ENCODE data around the gene COL4A1. TPM values are rescaled to one million over a fixed set of nuclear protein-coding genes. Genes with fewer than 3 reads are reported as not detected.
"Not testable (repeated sequence)": the region's sequence is repeated elsewhere in the genome, so short reads cannot be mapped to it uniquely, and the experiment has no call there.

Gene COL4A1
- polyA plus RNA-seq, 4 donors: 3.1 to 85.7 (median 32.2) TPM

DNA sequence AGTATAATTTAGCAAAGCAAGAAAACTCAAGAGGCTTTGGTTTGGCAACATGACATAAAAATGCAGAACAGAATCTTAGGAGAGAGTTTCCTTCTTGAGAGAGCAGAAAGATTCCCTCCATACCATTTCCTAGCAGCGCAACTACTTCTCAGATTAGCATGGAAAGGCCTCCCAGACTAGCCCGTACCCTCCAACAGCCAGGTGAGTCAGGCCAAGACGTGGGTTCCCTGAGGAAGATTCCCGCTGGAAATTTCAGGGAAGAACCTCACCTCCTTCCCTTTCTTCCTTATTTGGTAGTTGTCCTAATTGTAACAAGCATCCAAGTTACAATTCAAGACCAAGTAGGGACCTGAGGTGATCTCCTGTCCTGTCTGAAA, 12.4 kb upstream of the COL4A1 start:
- peaks cover 0 to 2% of the 10 kb centered on the region in 2 donors for H3K9me3 ChIP-seq (ENCODE audit: control insufficient read depth in 2 of 2, insufficient read depth in 1 of 2, low read depth in 1 of 2, low read length in 1 of 2)
- FAIRE-seq: no peak
- peaks cover 0 to 4% (median 0%) of the 10 kb centered on the region in 3 donors for H3K4me1 ChIP-seq (ENCODE audit: control insufficient read depth in 3 of 3, insufficient read depth in 2 of 3, low read depth in 1 of 3, low read length in 2 of 3)
- no peaks in the 10 kb centered on the region for H3K27me3 ChIP-seq (ENCODE audit: control insufficient read depth in 3 of 3, insufficient read depth in 3 of 3, low read length in 3 of 3)
- DNase-seq: no peak
- H3K36me3 ChIP-seq (ENCODE audit: control insufficient read depth in 3 of 3, insufficient read depth in 2 of 3, low read depth in 1 of 3, low read length in 3 of 3): peaks cover 0 to 32% (median 0%) of the 10 kb centered on the region in 3 donors
- H3K4me3 ChIP-seq (ENCODE audit: low read depth in 1 of 3, low read length in 3 of 3): no peak overlapping the region
- peak overlapping the region in 1 of 3 donors; percentile 1 for H3K27ac ChIP-seq (ENCODE audit: low read depth in 1 of 3, low read length in 2 of 3)
- 65 to 73% (median 73%) methylated on average over 4 of the region's 4 CpGs for WGBS, 3 donors

DNA sequence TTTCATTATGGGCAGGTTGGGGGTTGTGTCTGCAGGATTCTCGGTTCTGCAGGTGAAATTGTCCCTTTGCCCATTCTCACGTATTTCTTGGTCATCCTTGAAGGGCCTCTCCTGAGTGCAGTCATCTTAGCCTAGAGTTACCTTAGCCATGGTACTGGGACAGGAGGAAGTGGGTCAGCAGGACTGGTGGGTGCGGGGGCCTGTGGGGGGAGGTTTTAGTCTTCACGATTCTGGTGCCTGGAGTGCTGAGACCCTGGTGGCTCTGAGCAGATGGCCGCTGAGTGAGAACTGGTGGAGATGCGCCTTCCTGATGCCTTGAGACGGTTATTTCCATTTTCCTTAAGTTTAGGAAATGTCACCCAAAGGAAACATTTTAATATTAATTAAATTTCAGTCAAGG, 12.0 kb upstream of the COL4A1 start:
- Histone ChIP-seq H3K4me3 (ENCODE audit: low read depth in 1 of 3, low read length in 3 of 3) (no peak overlapping the region), H3K4me1 (ENCODE audit: control insufficient read depth in 3 of 3, insufficient read depth in 2 of 3, low read depth in 1 of 3, low read length in 2 of 3) (peaks cover 0 to 4% (median 0%) of the 10 kb centered on the region in 3 donors), H3K27me3 (ENCODE audit: control insufficient read depth in 3 of 3, insufficient read depth in 3 of 3, low read length in 3 of 3) (no peaks in the 10 kb centered on the region), H3K36me3 (ENCODE audit: control insufficient read depth in 3 of 3, insufficient read depth in 2 of 3, low read depth in 1 of 3, low read length in 3 of 3) (peaks cover 0 to 36% (median 0%) of the 10 kb centered on the region in 3 donors), H3K9me3 (ENCODE audit: control insufficient read depth in 2 of 2, insufficient read depth in 1 of 2, low read depth in 1 of 2, low read length in 1 of 2) (peaks cover 0 to 2% of the 10 kb centered on the region in 2 donors), H3K27ac (ENCODE audit: low read depth in 1 of 3, low read length in 2 of 3) (peak overlapping the region in 1 of 3 donors; percentile 52)
- DNase-seq (no peak), FAIRE-seq (no peak)
- 68 to 76% (median 75%) methylated on average over 7 of the region's 7 CpGs for WGBS, 3 donors

DNA sequence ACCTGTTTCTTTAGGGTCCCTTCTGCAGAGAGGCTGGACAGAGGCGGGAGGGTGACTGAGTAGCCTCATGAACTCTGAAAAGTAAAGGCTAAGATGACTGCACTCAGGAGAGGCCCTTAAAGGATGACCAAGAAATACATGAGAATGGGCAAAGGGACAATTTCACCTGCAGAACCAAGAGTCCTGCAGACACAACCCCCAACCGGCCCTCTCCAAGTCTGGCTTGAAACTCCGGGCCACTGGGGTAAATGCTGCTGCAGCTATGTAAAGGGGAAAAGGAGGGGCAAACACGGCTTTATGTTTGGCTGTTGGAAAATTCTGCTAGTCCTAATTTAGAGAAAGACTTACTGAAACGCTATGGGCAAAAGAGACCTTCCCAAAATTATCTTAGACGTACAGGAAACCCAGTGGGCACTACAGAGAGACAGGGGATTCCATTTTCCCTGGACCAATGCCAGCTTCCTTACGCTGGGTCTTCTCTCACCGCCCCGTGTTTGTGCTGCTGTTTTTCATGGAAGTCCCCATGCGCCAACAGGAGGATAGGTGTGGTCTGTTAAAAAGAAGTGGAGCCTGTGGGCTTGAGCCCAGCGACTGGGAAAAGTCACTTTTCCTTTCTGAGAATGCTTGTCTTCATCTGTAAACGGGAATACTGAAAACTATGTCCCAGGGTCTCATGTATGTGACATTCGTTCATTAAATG, 10.7 kb upstream of the COL4A1 start:
- Histone ChIP-seq H3K4me1 (ENCODE audit: control insufficient read depth in 3 of 3, insufficient read depth in 2 of 3, low read depth in 1 of 3, low read length in 2 of 3) (no peaks in the 10 kb centered on the region), H3K9me3 (ENCODE audit: control insufficient read depth in 2 of 2, insufficient read depth in 1 of 2, low read depth in 1 of 2, low read length in 1 of 2) (peaks cover 0 to 2% of the 10 kb centered on the region in 2 donors), H3K4me3 (ENCODE audit: low read depth in 1 of 3, low read length in 3 of 3) (no peak overlapping the region), H3K27ac (ENCODE audit: low read depth in 1 of 3, low read length in 2 of 3) (no peak overlapping the region), H3K36me3 (ENCODE audit: control insufficient read depth in 3 of 3, insufficient read depth in 2 of 3, low read depth in 1 of 3, low read length in 3 of 3) (peaks cover 0 to 34% (median 0%) of the 10 kb centered on the region in 3 donors), H3K27me3 (ENCODE audit: control insufficient read depth in 3 of 3, insufficient read depth in 3 of 3, low read length in 3 of 3) (no peaks in the 10 kb centered on the region)
- 75 to 76% (median 76%) methylated on average over 13 of the region's 13 CpGs for WGBS, 3 donors
- no peak for FAIRE-seq
- DNase-seq: no peak

DNA sequence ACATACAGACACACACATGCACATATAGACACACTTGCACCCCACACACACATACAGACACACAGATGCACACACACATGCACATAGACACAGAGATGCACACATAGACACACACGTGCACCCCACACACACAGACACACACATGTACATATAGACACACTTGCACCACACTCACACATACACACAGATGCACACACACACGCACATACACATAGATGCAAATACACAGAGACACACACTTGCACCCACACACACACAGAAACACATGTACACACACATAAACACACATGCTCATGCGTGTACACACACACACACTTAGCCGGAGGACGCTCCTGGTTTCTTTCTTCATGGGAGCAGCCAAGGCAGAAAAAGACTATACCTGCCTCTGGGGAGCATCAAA, 10.1 kb upstream of the COL4A1 start:
- FAIRE-seq: no peak
- Histone ChIP-seq H3K27ac (ENCODE audit: low read depth in 1 of 3, low read length in 2 of 3) (no peak overlapping the region), H3K27me3 (ENCODE audit: control insufficient read depth in 3 of 3, insufficient read depth in 3 of 3, low read length in 3 of 3) (no peaks in the 10 kb centered on the region), H3K36me3 (ENCODE audit: control insufficient read depth in 3 of 3, insufficient read depth in 2 of 3, low read depth in 1 of 3, low read length in 3 of 3) (peaks cover 0 to 34% (median 0%) of the 10 kb centered on the region in 3 donors), H3K4me3 (ENCODE audit: low read depth in 1 of 3, low read length in 3 of 3) (no peak overlapping the region), H3K9me3 (ENCODE audit: control insufficient read depth in 2 of 2, insufficient read depth in 1 of 2, low read depth in 1 of 2, low read length in 1 of 2) (peaks cover 0 to 2% of the 10 kb centered on the region in 2 donors), H3K4me1 (ENCODE audit: control insufficient read depth in 3 of 3, insufficient read depth in 2 of 3, low read depth in 1 of 3, low read length in 2 of 3) (peaks cover 0 to 3% (median 0%) of the 10 kb centered on the region in 3 donors)
- no peak for DNase-seq
- 85 to 90% (median 89%) methylated on average over 5 of the region's 5 CpGs for WGBS, 3 donors

DNA sequence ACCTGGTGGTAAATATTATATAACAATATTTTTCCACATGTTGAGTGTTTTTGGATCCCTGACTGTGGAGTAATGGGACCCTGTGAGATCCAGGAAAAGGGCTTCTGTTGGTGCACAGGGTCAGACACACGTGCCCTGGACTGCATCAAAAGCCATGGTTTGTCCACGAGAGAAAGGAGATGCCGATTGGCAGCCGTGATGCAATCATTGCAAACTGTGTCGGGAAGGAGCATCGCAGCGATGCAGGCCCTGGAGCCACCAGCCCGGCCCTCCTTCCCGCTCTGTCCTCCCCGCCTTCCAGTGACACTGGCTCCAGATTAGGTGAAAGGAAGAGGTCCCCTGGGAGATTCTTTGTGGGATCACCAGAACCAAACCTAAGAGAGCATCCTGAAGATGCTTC, 9.2 kb upstream of the COL4A1 start:
- no peaks in the 10 kb centered on the region for H3K9me3 ChIP-seq (ENCODE audit: control insufficient read depth in 2 of 2, insufficient read depth in 1 of 2, low read depth in 1 of 2, low read length in 1 of 2)
- peaks cover 0 to 43% (median 0%) of the 10 kb centered on the region in 3 donors for H3K36me3 ChIP-seq (ENCODE audit: control insufficient read depth in 3 of 3, insufficient read depth in 2 of 3, low read depth in 1 of 3, low read length in 3 of 3)
- DNase-seq (no peak), FAIRE-seq (no peak)
- peaks cover 0 to 12% (median 0%) of the 10 kb centered on the region in 3 donors for H3K4me1 ChIP-seq (ENCODE audit: control insufficient read depth in 3 of 3, insufficient read depth in 2 of 3, low read depth in 1 of 3, low read length in 2 of 3)
- peak overlapping the region in 1 of 3 donors; percentile 11 for H3K27ac ChIP-seq (ENCODE audit: low read depth in 1 of 3, low read length in 2 of 3)
- H3K27me3 ChIP-seq (ENCODE audit: control insufficient read depth in 3 of 3, insufficient read depth in 3 of 3, low read length in 3 of 3): no peaks in the 10 kb centered on the region
- no peak overlapping the region for H3K4me3 ChIP-seq (ENCODE audit: low read depth in 1 of 3, low read length in 3 of 3)
- 85 to 87% (median 86%) methylated on average over 10 of the region's 10 CpGs for WGBS, 3 donors

DNA sequence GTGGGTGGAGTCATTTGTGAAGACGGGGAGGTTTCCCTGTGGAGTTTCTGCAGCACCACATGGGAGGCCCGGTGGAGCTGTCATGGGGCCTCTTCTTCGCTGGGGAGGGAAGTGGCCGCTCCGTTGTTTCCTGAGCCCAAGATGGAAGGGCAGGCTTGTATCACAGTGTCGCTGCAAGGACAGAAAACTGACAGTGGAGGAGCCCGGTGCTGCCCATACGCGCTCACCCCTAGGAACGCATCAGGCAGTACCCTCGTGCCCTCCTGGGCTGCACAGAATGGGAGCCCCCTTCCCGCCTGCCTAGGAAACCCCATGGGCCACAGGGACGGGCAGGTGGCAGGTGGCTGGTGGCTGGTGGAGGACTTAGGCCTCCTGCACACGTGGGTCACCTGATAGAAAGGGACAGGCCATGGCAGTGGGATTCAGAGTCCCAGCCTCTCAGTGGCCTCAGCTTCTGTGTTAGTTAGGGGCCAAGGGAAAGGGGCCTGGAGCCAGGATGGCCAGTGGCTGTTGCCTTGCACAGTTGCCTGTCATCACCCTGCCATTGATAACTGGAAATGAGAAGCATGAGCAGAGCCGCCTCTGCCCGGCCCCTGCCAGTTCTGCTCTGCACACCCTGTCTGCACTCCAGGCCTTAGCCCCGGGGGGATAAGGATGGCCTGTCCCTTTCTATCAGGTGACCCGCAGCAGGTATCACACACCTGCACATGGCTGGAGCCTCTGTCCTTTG, 7.7 kb upstream of the COL4A1 start:
- H3K9me3 ChIP-seq (ENCODE audit: control insufficient read depth in 2 of 2, insufficient read depth in 1 of 2, low read depth in 1 of 2, low read length in 1 of 2): no peaks in the 10 kb centered on the region
- no peak overlapping the region for H3K27ac ChIP-seq (ENCODE audit: low read depth in 1 of 3, low read length in 2 of 3)
- FAIRE-seq (no peak), DNase-seq (no peak)
- no peak overlapping the region for H3K4me3 ChIP-seq (ENCODE audit: low read depth in 1 of 3, low read length in 3 of 3)
- no peaks in the 10 kb centered on the region for H3K27me3 ChIP-seq (ENCODE audit: control insufficient read depth in 3 of 3, insufficient read depth in 3 of 3, low read length in 3 of 3)
- H3K36me3 ChIP-seq (ENCODE audit: control insufficient read depth in 3 of 3, insufficient read depth in 2 of 3, low read depth in 1 of 3, low read length in 3 of 3): peaks cover 0 to 52% (median 0%) of the 10 kb centered on the region in 3 donors
- H3K4me1 ChIP-seq (ENCODE audit: control insufficient read depth in 3 of 3, insufficient read depth in 2 of 3, low read depth in 1 of 3, low read length in 2 of 3): peaks cover 0 to 26% (median 0%) of the 10 kb centered on the region in 3 donors
- 81 to 83% (median 81%) methylated on average over 18 of the region's 18 CpGs for WGBS, 3 donors

DNA sequence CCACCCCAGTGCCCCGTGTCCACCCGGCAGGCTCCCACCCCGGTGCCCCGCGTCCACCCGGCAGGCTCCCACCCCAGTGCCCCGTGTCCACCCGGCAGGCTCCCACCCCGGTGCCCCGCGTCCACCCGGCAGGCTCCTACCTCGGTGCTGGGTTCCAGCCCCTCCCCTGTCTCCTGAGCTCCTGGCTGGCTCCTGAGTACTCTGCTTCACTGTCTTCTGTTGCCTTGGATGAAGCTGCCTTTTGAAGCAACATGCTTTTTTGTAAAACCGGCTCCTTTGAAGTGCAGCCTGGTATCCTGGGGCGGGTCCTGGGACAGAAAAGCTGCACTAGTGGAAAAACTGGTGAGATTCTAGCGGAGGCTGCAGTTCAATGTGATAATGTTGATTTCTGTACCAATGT, 6.8 kb upstream of the COL4A1 start:
- WGBS, 3 donors: 62 to 72% (median 67%) methylated on average over 5 to 10 of the region's 16 CpGs
- not testable (repeated sequence) for H3K27ac ChIP-seq (ENCODE audit: low read depth in 1 of 3, low read length in 2 of 3)
- H3K4me1 ChIP-seq (ENCODE audit: control insufficient read depth in 3 of 3, insufficient read depth in 2 of 3, low read depth in 1 of 3, low read length in 2 of 3): peaks cover 0 to 32% (median 0%) of the 10 kb centered on the region in 3 donors

DNA sequence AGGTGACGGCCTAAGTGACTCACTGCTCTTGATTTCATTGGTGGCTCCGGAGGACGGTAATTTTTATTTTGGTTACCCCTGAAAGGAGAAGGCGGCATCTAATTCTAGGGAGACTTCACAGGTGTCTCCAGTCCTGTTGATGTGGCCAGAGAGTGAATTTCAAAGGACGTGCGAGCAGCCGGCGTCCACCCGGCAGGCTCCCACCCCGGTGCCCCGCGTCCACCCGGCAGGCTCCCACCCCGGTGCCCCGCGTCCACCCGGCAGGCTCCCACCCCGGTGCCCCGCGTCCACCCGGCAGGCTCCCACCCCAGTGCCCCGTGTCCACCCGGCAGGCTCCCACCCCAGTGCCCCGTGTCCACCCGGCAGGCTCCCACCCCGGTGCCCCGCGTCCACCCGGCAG, 6.3 kb upstream of the COL4A1 start:
- not testable (repeated sequence) for H3K9me3 ChIP-seq (ENCODE audit: control insufficient read depth in 2 of 2, insufficient read depth in 1 of 2, low read depth in 1 of 2, low read length in 1 of 2); DNase-seq; H3K4me3 ChIP-seq (ENCODE audit: low read depth in 1 of 3, low read length in 3 of 3); H3K27me3 ChIP-seq (ENCODE audit: control insufficient read depth in 3 of 3, insufficient read depth in 3 of 3, low read length in 3 of 3); FAIRE-seq
- Histone ChIP-seq H3K27ac (ENCODE audit: low read depth in 1 of 3, low read length in 2 of 3) (peak overlapping the region in 1 of 3 donors; percentile 52), H3K4me1 (ENCODE audit: control insufficient read depth in 3 of 3, insufficient read depth in 2 of 3, low read depth in 1 of 3, low read length in 2 of 3) (peaks cover 0 to 32% (median 0%) of the 10 kb centered on the region in 3 donors), H3K36me3 (ENCODE audit: control insufficient read depth in 3 of 3, insufficient read depth in 2 of 3, low read depth in 1 of 3, low read length in 3 of 3) (peaks cover 0 to 52% (median 0%) of the 10 kb centered on the region in 3 donors)
- WGBS, 3 donors: 85 to 91% (median 86%) methylated on average over 11 to 22 of the region's 29 CpGs

More for the DNA sequence above, 6.8 kb upstream of the COL4A1 start:
- H3K36me3 ChIP-seq (ENCODE audit: control insufficient read depth in 3 of 3, insufficient read depth in 2 of 3, low read depth in 1 of 3, low read length in 3 of 3): peaks cover 0 to 54% (median 0%) of the 10 kb centered on the region in 3 donors
- not testable (repeated sequence) for H3K9me3 ChIP-seq (ENCODE audit: control insufficient read depth in 2 of 2, insufficient read depth in 1 of 2, low read depth in 1 of 2, low read length in 1 of 2); H3K27me3 ChIP-seq (ENCODE audit: control insufficient read depth in 3 of 3, insufficient read depth in 3 of 3, low read length in 3 of 3); FAIRE-seq; DNase-seq; H3K4me3 ChIP-seq (ENCODE audit: low read depth in 1 of 3, low read length in 3 of 3)

Data from small intestine (tissue), 7 donors.